BE2C (cell line): ENCODE data around the gene APLP2.

Source experiments
- DNase-seq: peaks from one replicate; pipeline ENCODE4 v3.0.0-alpha.2; 2020
- H3K27me3 ChIP-seq: fragments of 250-450 bp; sonication (Bioruptor Pico); 2 replicates; pipeline ENCODE4 v1.5.1; 2020; ENCODE audit warnings: mild to moderate bottlenecking
- H3K36me3 ChIP-seq: fragments of 250-450 bp; sonication (Bioruptor Pico); 2 replicates; pipeline ENCODE4 v1.5.1; 2020; ENCODE audit warnings: mild to moderate bottlenecking
- H3K4me1 ChIP-seq: fragments of 250-450 bp; sonication (Bioruptor Pico); 2 replicates; pipeline ENCODE4 v1.5.1; 2020
- H3K4me3 ChIP-seq: 2 replicates; pipeline ENCODE4 v1.5.1; 2011; ENCODE audit warnings: low read depth, low read length
- H3K9me3 ChIP-seq: fragments of 250-450 bp; sonication (Bioruptor Pico); 2 replicates; pipeline ENCODE4 v1.5.1; 2020
- TF ChIP-seq, protein P1 (sequence below): IDR thresholded peaks from 2 replicates; pipeline ENCODE4 v1.5.1; 2012; ENCODE audit warnings: mild to moderate bottlenecking, low read depth, low read length

The APLP2 gene

DNA sequence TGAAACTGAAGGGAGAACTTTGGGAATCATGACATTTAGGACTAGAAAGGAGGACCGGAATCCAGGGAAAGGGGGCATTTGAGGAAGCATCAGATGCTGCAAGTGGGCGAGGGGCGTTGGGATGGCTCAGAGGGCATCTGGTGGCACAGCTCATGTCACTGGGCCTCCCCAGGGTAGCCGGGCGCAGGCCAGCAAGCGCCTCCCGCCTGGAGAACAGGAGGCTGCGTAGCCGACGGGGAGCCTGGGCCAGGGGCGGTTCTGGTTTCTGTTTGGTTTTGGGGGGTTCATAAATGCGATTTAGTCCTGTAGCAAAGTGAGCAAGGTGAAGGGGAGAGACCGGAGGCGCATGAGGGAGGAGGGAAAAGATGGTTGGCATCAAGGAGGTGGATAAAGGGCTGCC is 89.4 kb downstream of the APLP2 start:
- no peaks in the 10 kb centered on the region for H3K36me3 ChIP-seq
- no peaks in the 10 kb centered on the region for H3K27me3 ChIP-seq
- H3K4me1 ChIP-seq, result no peaks in the 10 kb centered on the region
- no peaks in the 10 kb centered on the region for H3K9me3 ChIP-seq
- TF ChIP-seq, protein P1, sequence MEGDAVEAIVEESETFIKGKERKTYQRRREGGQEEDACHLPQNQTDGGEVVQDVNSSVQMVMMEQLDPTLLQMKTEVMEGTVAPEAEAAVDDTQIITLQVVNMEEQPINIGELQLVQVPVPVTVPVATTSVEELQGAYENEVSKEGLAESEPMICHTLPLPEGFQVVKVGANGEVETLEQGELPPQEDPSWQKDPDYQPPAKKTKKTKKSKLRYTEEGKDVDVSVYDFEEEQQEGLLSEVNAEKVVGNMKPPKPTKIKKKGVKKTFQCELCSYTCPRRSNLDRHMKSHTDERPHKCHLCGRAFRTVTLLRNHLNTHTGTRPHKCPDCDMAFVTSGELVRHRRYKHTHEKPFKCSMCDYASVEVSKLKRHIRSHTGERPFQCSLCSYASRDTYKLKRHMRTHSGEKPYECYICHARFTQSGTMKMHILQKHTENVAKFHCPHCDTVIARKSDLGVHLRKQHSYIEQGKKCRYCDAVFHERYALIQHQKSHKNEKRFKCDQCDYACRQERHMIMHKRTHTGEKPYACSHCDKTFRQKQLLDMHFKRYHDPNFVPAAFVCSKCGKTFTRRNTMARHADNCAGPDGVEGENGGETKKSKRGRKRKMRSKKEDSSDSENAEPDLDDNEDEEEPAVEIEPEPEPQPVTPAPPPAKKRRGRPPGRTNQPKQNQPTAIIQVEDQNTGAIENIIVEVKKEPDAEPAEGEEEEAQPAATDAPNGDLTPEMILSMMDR, result no peak
- H3K4me3 ChIP-seq, result no peak overlapping the region
- DNase-seq, result no peak

DNA sequence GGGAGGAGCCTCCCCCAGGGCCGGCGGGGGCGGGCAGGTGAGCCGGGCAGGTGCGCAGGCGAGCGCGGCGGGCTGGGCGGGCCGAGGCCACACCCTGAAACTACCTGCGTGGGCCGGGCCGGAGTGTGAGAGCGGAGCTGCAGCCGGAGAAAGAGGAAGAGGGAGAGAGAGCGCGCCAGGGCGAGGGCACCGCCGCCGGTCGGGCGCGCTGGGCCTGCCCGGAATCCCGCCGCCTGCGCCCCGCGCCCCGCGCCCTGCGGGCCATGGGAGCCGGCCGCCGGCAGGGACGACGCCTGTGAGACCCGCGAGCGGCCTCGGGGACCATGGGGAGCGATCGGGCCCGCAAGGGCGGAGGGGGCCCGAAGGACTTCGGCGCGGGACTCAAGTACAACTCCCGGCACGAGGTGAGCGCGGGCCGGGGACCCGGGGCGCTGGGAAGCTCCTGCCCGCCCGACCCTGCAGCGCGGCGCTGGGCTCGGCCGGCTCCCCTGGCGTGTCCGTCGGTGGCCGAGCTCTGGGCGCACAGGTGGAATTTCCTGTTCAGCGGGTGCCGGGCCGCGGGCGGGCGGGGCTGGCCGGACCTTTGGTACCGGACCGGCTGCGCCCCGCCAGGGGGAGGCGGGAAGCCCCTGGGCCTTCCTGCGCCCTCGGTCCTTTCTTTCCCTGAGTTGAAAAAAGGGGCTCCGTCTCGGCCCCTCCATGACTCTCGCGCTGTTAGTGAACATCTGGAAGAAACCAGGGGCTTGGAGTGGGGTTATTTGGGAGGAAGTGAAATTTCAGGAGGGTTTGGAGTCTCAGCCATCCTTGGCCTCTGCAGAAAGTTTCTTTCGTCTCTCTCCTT is 90.2 kb downstream of the APLP2 start, which contains the start of gene ST14:
Gene ST14 (plus strand): TSS at position 126 of the 841 bp plus-strand sequence. CDS start 198 bp downstream, at position 324.
- H3K4me3 ChIP-seq, result no peak within 1 kb of the TSS
- no peak for DNase-seq
- H3K4me1 ChIP-seq, result no peaks in the 10 kb centered on the region
- no peaks in the 10 kb centered on the region for H3K9me3 ChIP-seq
- H3K27me3 ChIP-seq, result no peaks in the 10 kb centered on the region
- no peaks in the 10 kb centered on the region for H3K36me3 ChIP-seq
- TF ChIP-seq, protein P1, result no peak

DNA sequence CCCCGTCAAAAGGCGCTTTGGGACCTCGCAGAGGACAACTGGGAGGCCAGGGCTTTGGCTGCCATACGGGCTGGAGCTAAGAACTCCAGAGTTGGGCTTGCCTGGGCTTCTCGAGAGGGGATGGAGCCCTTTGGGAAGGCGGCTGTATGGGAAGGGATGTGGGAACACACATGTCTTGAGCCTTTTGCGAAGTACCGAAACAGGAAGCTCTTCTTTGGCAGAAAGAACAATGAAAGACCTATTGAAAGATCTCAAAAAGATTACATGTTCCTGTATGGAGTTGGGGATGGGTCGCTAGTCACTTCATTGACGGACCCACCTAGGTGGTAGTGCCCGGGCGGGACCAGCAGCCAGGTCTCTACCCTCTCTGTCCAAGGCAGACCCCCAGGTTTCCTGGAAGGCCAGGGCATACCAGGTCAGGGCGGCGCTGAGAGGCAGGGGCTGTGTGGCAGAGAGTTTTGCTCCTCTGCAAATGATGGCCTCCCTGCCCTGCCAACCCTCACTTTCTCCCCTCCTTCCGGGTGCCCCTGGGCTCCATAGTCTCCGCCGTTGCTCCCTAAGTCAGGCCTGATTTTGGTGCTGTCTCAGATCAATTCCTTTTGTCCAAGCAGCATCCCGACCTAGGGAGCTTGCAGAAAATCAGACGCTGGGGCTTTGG is 90.9 kb downstream of the APLP2 start:
- no peak overlapping the region for H3K4me3 ChIP-seq
- DNase-seq, result no peak
- TF ChIP-seq, protein P1, result no peak
- H3K4me1 ChIP-seq, result no peaks in the 10 kb centered on the region
- H3K27me3 ChIP-seq, result no peaks in the 10 kb centered on the region
- H3K36me3 ChIP-seq, result no peaks in the 10 kb centered on the region
- no peaks in the 10 kb centered on the region for H3K9me3 ChIP-seq

DNA sequence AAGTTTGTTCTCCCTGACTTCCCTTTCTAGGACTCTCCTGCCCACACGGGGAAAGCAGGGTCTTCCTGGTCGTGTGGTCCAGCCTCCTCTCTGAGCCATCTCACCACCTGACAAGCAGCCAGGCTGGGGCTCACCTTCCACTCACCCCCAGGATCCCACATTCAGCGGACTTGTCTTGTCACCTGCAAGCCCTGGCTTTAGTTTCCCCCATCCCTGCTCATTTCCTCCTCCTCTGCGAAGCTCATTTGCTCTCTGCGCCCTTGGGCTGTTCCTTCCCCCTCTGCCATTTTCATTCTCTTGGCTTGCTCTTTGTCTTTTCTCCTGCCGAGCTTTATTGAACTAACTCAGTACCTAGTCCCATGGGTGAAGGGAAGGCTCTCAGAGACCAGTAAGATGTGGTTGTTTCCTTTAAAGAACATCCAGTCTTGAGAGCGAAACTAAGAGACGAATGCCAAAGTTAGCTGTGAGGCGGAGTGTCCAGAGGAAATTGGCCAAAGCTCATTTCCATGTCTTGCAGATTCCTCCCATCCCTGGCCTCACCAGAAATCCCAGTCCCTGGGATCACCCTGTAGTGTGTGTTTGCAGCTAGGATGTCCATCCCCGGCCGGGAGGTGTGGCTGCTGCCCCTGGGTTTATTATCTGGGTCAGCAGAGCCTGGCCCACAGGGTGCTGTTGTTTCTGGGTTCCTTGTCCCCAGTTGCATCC is 91.9 kb downstream of the APLP2 start:
- Histone ChIP-seq H3K27me3 (no peaks in the 10 kb centered on the region), H3K36me3 (no peaks in the 10 kb centered on the region), H3K4me1 (peaks cover 3% of the 10 kb centered on the region; the same call in 1 of the 2 replicates), H3K4me3 (no peak overlapping the region), H3K9me3 (no peaks in the 10 kb centered on the region)
- no peak for DNase-seq
- TF ChIP-seq, protein P1, result no peak

DNA sequence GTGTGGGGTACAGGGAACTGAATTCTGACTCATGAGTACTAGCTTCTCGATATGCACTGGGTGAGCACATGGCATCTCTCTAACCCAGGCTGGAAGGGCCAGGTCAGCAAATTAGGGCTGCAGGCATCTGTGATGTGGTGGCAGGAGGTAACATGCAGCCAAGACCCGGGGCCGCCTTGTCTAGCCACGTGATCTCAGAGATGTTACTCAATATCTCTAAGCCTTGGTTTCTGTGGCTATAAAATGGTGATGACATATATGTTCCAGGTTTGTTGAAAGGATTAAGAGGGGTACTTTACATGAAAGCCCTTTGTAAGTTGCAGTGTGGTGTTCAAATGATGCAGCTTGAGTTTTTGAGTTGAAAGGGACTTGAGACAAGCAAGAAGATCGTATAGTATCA is 93.0 kb downstream of the APLP2 start:
- TF ChIP-seq, protein P1, result no peak
- no peak overlapping the region for H3K4me3 ChIP-seq
- DNase-seq, result no peak
- no peaks in the 10 kb centered on the region for H3K27me3 ChIP-seq
- H3K4me1 ChIP-seq, result peaks cover 3% of the 10 kb centered on the region; the same call in 1 of the 2 replicates
- no peaks in the 10 kb centered on the region for H3K9me3 ChIP-seq
- no peaks in the 10 kb centered on the region for H3K36me3 ChIP-seq
